GM19438 (cell line): Measurements from ENCODE around the gene ARHGEF19.
"Not testable (repeated sequence)": the region's sequence is repeated elsewhere in the genome, so short reads cannot be mapped to it uniquely, and the experiment has no call there.

Source experiments
- ATAC-seq: cut with Tn5 transposase; IDR thresholded peaks from one replicate; pipeline ENCODE4 v1.9.1; 2021; ENCODE audit warnings: low read depth; ENCODE audit not compliant: unreplicated experiment

ARHGEF19 gene

DNA sequence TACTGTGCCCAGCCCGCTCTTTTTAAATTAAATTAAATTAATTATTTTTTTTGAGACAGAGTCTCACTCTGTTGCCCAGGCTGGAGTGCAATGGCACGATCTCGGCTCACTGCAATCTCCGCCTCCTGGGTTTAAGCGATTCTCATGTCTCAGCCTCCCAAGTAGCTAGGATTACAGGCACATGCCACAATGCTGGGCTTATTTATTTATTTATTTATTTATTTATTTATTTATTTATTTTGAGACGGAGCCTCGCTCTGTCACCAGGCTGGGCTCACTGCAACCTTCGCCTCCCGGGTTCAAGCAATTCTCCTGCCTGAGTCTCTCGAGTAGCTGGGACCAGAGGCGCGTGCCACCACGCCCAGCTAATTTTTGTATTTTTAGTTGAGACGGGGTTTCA is 10.3 kb upstream of the ARHGEF19 start:
- ATAC-seq = not testable (repeated sequence)

GRCh38 chr1:16221499-16221898 is 9.0 kb upstream of the ARHGEF19 start:
- no peak for ATAC-seq

DNA sequence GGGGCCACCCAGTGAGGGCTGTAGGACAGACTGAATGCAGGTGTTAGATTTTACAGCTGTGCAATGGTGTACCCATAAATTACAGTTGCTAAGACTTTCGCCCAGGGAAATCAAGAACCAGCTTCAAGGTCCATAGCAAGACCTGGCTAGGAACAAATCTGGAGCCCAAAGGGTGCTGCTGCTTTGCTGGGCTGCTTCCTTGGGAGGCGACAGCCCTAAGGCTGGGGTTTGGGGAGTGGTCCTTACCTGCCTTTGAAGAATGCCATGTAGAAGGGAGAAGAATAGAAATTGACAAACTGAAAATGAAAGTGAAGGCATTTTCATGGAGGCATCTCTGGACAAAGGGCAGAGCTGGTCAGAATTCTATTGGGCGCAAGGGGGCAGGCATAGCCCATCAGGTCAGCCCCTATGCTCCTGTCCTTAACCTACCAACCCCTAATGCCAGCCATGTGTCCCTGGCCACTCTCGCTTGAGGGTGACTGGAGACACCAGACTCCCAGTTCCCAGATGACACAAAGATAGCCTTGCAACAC is 7.6 kb upstream of the ARHGEF19 start:
- ATAC-seq = no peak

- ATAC-seq = no peak
Measured at GRCh38 chr1:16218674-16219071, 6.2 kb upstream of the ARHGEF19 start.

- no peak for ATAC-seq
Measured at GRCh38 chr1:16218014-16218673, 5.7 kb upstream of the ARHGEF19 start.

- ATAC-seq = peak; percentile 94
Measured at GRCh38 chr1:16217061-16217785, 4.8 kb upstream of the ARHGEF19 start.

DNA sequence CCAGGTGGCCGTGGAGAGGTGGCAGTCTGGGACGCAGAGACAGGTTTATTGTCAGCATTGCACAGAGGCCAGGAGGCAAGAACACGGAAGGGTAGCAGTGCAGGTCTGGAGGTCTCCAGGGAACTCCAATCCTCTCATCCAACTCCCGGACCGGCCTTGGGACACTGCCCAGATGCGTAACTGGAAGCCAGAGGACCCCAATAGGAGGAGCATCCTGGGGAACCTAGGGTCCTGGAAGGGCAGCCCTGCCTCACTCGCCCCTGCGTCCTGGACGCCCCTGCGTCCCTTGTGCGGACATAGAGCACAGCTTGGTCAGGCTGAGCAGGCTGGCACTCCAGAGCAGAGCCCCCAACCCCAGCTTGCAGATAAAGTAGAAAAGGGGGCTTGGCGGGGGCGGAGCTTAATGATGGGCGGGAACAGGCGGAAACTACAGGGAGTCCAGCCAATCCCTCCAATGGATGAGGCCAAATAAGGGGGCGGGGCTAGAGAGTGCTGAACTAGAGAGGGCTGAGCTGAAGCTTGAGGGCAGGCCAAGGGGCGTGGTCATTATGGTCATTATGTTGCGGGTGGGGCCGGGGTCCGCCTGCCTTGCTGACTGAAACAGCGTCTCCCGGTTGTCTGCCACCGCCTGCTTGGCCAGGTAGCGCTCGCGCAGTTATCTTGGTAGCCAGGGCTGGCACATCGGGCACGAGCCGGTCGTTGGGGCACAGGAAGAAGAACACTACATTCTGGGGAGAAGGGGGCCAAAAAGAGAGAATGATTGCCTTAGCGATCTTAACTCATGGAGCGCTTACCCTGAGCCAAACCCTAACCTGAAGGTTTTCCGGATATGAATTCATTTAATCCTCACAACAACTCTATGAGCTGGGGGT is 3.7 kb upstream of the ARHGEF19 start:
- no peak for ATAC-seq

GRCh38 chr1:16215240-16215639 is 2.8 kb upstream of the ARHGEF19 start:
- not testable (repeated sequence) for ATAC-seq

GRCh38 chr1:16213544-16213943 is 1.1 kb upstream of the ARHGEF19 start:
- not testable (repeated sequence) for ATAC-seq

DNA sequence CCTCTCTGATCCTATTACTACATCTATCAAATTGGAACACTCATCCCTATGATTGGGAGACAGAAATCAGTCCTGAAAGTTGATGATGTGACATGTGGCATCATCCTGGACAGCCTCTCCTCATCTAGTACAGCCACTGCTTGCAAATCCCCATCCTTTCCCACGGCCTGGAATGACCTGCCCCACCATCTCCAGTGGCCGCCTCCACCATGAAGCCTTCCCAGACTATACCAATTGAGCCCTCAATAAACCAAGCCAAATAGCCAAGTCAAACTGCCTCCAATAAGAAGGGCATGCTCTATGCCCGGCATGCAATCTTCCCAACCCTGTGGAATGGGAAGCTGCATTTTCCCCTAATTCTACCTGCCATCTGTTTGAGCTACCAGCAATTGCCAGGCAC is 561 bp upstream of the ARHGEF19 start:
- no peak for ATAC-seq

- no peak for ATAC-seq
Measured at GRCh38 chr1:16211824-16212223, 628 bp downstream of the ARHGEF19 start.

DNA sequence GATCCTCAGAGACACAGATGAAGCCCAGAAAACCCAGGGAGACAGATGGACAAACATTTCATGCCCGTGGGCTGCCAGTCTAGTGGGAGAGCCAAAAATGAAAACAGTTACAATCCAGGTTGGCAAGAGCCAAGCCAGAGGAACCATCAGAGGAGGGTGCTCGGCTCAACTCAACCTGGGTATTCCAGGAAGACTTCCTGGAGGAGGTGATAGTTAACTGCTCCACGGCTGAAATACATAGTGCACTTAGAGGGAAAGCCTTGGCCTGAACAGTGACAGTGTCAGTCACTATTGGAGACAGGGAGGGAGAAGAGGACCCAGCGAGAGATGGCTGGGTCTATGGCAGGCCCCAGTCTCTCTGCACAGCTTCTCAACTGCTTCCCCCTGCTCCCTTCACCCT is 1.9 kb downstream of the ARHGEF19 start:
- no peak for ATAC-seq

DNA sequence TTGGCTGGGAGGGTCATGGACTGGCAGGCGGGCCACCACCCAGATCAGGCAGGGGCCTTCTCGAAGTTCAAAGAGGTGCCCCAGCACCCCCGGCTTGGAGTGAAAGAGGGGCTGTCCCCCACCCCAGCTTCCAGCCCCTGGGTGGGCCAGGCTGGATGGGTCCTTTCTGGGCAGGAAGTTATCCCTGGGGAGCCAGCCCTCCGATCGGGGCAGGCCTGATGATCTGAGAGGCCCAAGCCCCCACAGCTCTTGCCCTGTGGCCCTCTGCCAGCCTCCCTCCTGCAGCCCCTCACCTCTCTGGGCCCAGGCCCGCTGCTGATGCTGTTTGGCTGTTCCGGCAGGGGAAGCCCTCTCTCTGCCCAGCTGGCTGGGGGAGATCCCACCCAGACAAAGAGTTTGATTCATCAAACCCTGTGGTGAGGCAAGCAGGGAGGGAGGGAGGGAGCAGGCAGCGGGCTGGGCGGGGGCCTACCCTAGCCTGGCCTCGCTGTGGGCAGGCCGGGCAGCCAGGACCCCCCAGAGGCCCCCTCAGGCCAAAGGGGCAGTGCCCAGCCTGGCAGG is 2.5 kb downstream of the ARHGEF19 start:
- no peak for ATAC-seq

DNA sequence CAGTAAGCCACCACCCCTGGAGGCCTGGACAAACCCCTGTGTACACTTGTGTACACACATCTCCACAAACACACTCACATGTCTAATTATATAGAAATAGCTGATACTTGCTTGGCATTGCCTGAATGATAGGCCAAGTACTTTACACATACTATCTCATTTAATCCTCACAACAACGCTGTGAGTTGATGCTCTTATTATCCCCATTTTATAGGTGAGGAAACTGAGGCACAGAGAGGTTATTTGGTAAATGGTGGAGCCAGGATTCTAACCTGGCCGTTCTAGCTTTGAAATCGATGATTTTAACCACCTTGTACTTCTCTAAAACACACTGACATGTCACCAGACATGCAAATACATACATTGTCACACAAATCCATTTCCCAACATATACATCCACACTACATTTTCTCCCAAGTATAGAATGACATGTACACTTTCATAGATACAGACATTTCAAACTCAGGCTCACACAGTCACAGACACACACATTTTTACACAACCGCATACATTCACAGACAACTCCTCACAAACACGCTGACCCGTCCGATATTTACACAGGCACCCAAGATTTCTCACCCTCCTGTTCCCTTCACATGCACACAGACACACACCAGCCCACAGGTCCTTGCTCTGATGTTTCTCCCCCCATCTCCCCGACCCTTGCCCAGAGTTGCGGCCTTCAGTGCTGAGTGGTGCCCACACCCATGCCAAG is 3.2 kb downstream of the ARHGEF19 start:
- no peak for ATAC-seq

GRCh38 chr1:16208270-16208987 is 4.0 kb downstream of the ARHGEF19 start:
- no peak for ATAC-seq

DNA sequence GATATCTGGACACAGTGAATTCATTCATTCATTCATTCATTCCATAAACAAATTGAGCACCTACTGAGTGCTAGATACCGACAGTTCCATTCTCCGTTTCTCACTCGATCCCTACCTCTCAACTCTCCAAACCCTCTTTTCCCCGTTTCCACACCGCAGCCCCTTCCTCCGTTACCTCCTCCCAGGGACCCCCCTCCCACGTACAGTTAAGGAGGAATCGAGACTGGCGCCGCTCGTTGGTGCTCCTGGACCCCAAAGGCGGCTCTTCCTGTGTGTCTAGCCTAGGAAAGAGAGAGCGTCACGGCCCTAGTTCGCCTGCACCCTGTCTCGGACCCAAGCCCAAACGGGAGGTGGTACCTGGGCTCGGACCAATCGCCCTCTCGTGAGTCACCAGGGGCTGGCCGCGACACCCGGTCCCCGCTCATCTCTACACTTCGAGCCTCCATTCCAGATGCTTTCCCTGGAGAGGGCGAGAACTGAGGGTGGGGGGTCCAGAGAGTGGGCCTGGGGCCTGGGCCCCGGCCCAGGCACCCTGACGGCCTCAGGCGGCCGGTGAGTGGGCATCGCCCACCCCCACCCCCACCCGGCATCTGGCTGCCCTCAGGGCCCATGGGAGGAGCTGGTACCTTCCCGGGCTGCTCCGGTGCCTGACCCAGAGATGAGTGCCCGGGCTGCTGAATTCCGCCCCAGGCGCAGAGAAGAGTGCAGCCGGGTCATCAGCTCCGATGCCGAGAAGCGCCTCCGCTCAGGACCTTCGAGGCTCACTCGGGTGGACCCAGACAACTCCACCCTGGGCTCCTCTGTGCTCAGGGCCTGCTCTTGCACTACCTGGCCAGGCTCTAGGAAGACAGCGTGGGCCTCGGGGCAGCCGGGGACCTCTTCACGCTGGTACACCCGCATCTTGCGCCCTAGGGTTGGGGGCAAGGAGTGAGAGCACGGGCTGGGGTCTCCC is 4.9 kb downstream of the ARHGEF19 start:
- no peak for ATAC-seq

GRCh38 chr1:16206547-16207317 is 5.7 kb downstream of the ARHGEF19 start:
- ATAC-seq = peak; percentile 80
